GM21737 (cell line): ENCODE data around the gene UBE2Q2.
A peak's percentile ranks its signal among the peaks of the same experiment; 100 is the strongest.
"Not testable (repeated sequence)": the region's sequence is repeated elsewhere in the genome, so short reads cannot be mapped to it uniquely, and the experiment has no call there.

ENCODE experiments used
- ATAC-seq: cut with Tn5 transposase; IDR thresholded peaks from one replicate; pipeline ENCODE4 v1.9.1; 2021; ENCODE audit warnings: mild to moderate bottlenecking, moderate library complexity; ENCODE audit not compliant: unreplicated experiment

Gene UBE2Q2

GRCh38 chr15:75842722-75843677 lies at the start of gene UBE2Q2:
Gene UBE2Q2, plus strand, starts transcription at chr15:75843447. Its CDS starts 220 bp downstream, at chr15:75843667.
- ATAC-seq, result peak; percentile 49

- no peak for ATAC-seq
These were observed 46.9 kb upstream of the UBE2Q2 start for GRCh38 chr15:75796321-75796720.

GRCh38 chr15:75797146-75797545 lies 46.1 kb upstream of the UBE2Q2 start:
- not testable (repeated sequence) for ATAC-seq

- ATAC-seq, result no peak
These were observed 44.1 kb upstream of the UBE2Q2 start for GRCh38 chr15:75799190-75799589.

GRCh38 chr15:75800409-75800808 lies 42.8 kb upstream of the UBE2Q2 start:
- ATAC-seq, result not testable (repeated sequence)

GRCh38 chr15:75801859-75802593 lies 41.2 kb upstream of the UBE2Q2 start:
- peak; percentile 84 for ATAC-seq

GRCh38 chr15:75807486-75807885 lies 35.8 kb upstream of the UBE2Q2 start:
- not testable (repeated sequence) for ATAC-seq

- ATAC-seq, result not testable (repeated sequence)
These were observed 35.2 kb upstream of the UBE2Q2 start for GRCh38 chr15:75808009-75808408.

GRCh38 chr15:75808563-75808962 lies 34.7 kb upstream of the UBE2Q2 start:
- ATAC-seq, result no peak

GRCh38 chr15:75809986-75810750 lies 33.1 kb upstream of the UBE2Q2 start:
- ATAC-seq, result no peak

GRCh38 chr15:75810874-75811498 lies 32.3 kb upstream of the UBE2Q2 start:
- no peak for ATAC-seq

GRCh38 chr15:75811626-75812025 lies 31.6 kb upstream of the UBE2Q2 start:
- no peak for ATAC-seq

GRCh38 chr15:75814794-75815193 lies 28.5 kb upstream of the UBE2Q2 start:
- no peak for ATAC-seq

- no peak for ATAC-seq
These were observed 27.2 kb upstream of the UBE2Q2 start for GRCh38 chr15:75815811-75816719.

- no peak for ATAC-seq
These were observed 25.9 kb upstream of the UBE2Q2 start for GRCh38 chr15:75817138-75817935.

GRCh38 chr15:75820206-75820605 lies 23.0 kb upstream of the UBE2Q2 start:
- ATAC-seq, result no peak

- no peak for ATAC-seq
These were observed 21.4 kb upstream of the UBE2Q2 start for GRCh38 chr15:75821786-75822345.

- no peak for ATAC-seq
These were observed 20.5 kb upstream of the UBE2Q2 start for GRCh38 chr15:75822685-75823278.
